BLaER1 treated with 17β-estradiol and CSF1 and Interleukin-3, amounts not matched to agents 10 nM and 100 nM (cell line): ENCODE measurements around the gene TSTD2.

Experiments
- H3K27ac ChIP-seq, 11 experiments: shearing (Covaris generic); formaldehyde crosslinking; 2 replicates each; pipeline ENCODE4 v1.8.1; 2022
- H3K27me3 ChIP-seq, 11 experiments: shearing (Covaris generic); formaldehyde crosslinking; 2 replicates each; pipeline ENCODE4 v1.8.1; 2022
- H3K36me3 ChIP-seq, 11 experiments: shearing (Covaris generic); formaldehyde crosslinking; 2 replicates each; pipeline ENCODE4 v1.8.1; 2022
- H3K4me1 ChIP-seq, 10 experiments: shearing (Covaris generic); formaldehyde crosslinking; 2 replicates each; pipeline ENCODE4 v1.8.1; 2022
- H3K4me2 ChIP-seq, 11 experiments: shearing (Covaris generic); formaldehyde crosslinking; 2 replicates each; pipeline ENCODE4 v1.8.1; 2022
- H3K4me3 ChIP-seq, 10 experiments: shearing (Covaris generic); formaldehyde crosslinking; 2 replicates each; pipeline ENCODE4 v1.8.1; 2022
- H3K9ac ChIP-seq, 11 experiments: shearing (Covaris generic); formaldehyde crosslinking; 2 replicates each; pipeline ENCODE4 v1.8.1; 2022
- H3K9me3 ChIP-seq, 11 experiments: shearing (Covaris generic); formaldehyde crosslinking; replicated peaks in 1 of 11; 2 replicates each; pipeline ENCODE4 v1.8.1; 2022
- H4K20me1 ChIP-seq, 11 experiments: shearing (Covaris generic); formaldehyde crosslinking; 2 replicates each; pipeline ENCODE4 v1.8.1; 2022
- Cebpa-rat ChIP-seq, 11 experiments: shearing (Covaris generic); IDR thresholded peaks; 2 replicates each; pipeline ENCODE4 v1.8.1; 2022

The TSTD2 gene

GRCh38 chr9:97557606-97558095 is 75.5 kb downstream of the TSTD2 start:
- Histone ChIP-seq H3K4me2 (peak overlapping the region; percentile 11 to 89 (median 60); a peak in 20 of 22 replicates), H3K9ac (peak overlapping the region in 1 of 11 experiments; percentile 32; a peak in 3 of 22 replicates), H3K27me3 (no peaks in the 10 kb centered on the region), H4K20me1 (no peaks in the 10 kb centered on the region), H3K4me3 (peak overlapping the region in 2 of 10 experiments; percentile 1 to 16; a peak in 2 of 20 replicates), H3K4me1 (peaks cover 15 to 32% (median 25%) of the 10 kb centered on the region in 10 experiments), H3K36me3 (no peaks in the 10 kb centered on the region), H3K27ac (peak overlapping the region in 5 of 11 experiments; percentile 3 to 37 (median 27); a peak in 9 of 22 replicates), H3K9me3 (no peaks in the 10 kb centered on the region)
- no peak for TF ChIP-seq Cebpa-rat (IDR thresholded peaks at IDR 0.05)

GRCh38 chr9:97556721-97557605 is 76.2 kb downstream of the TSTD2 start:
- no peaks in the 10 kb centered on the region for H3K36me3 ChIP-seq
- H3K4me2 ChIP-seq: peak overlapping the region in 10 of 11 experiments; percentile 29 to 89 (median 67); a peak in 20 of 22 replicates
- peaks cover 15 to 32% (median 25%) of the 10 kb centered on the region in 10 experiments for H3K4me1 ChIP-seq
- H3K27ac ChIP-seq: peak overlapping the region in 5 of 11 experiments; percentile 3 to 34 (median 27); a peak in 8 of 22 replicates
- no peaks in the 10 kb centered on the region for H3K27me3 ChIP-seq
- H4K20me1 ChIP-seq: no peaks in the 10 kb centered on the region
- H3K4me3 ChIP-seq: peak overlapping the region in 2 of 10 experiments; percentile 1 to 16; a peak in 2 of 20 replicates
- H3K9me3 ChIP-seq: no peaks in the 10 kb centered on the region
- TF ChIP-seq Cebpa-rat (IDR thresholded peaks at IDR 0.05): no peak
- peak overlapping the region in 1 of 11 experiments; percentile 25; a peak in 2 of 22 replicates for H3K9ac ChIP-seq

GRCh38 chr9:97556036-97556720 is 77.0 kb downstream of the TSTD2 start:
- peak overlapping the region in 1 of 11 experiments; percentile 89; a peak in 1 of 22 replicates for H3K4me2 ChIP-seq
- H3K36me3 ChIP-seq: no peaks in the 10 kb centered on the region
- no peaks in the 10 kb centered on the region for H3K27me3 ChIP-seq
- H3K9ac ChIP-seq: no peak overlapping the region
- H4K20me1 ChIP-seq: no peaks in the 10 kb centered on the region
- no peak for TF ChIP-seq Cebpa-rat (IDR thresholded peaks at IDR 0.05)
- H3K4me3 ChIP-seq: no peak overlapping the region
- H3K4me1 ChIP-seq: peaks cover 15 to 32% (median 25%) of the 10 kb centered on the region in 10 experiments
- H3K9me3 ChIP-seq: no peaks in the 10 kb centered on the region
- no peak overlapping the region for H3K27ac ChIP-seq

GRCh38 chr9:97555164-97555563 is 78.0 kb downstream of the TSTD2 start:
- Histone ChIP-seq H3K4me2 (no peak overlapping the region), H3K4me3 (no peak overlapping the region)
- TF ChIP-seq Cebpa-rat (IDR thresholded peaks at IDR 0.05): no peak

GRCh38 chr9:97554566-97555075 is 78.5 kb downstream of the TSTD2 start:
- H3K4me3 ChIP-seq: no peak overlapping the region
- no peak for TF ChIP-seq Cebpa-rat (IDR thresholded peaks at IDR 0.05)
- H3K27ac ChIP-seq: no peak overlapping the region
- no peaks in the 10 kb centered on the region for H4K20me1 ChIP-seq
- no peaks in the 10 kb centered on the region for H3K36me3 ChIP-seq
- H3K9ac ChIP-seq: no peak overlapping the region
- H3K4me2 ChIP-seq: no peak overlapping the region
- no peaks in the 10 kb centered on the region for H3K9me3 ChIP-seq
- peaks cover 15 to 32% (median 25%) of the 10 kb centered on the region in 10 experiments for H3K4me1 ChIP-seq
- no peaks in the 10 kb centered on the region for H3K27me3 ChIP-seq

More at GRCh38 chr9:97555164-97555563, 78.0 kb downstream of the TSTD2 start:
- Histone ChIP-seq H3K9ac (no peak overlapping the region), H4K20me1 (no peaks in the 10 kb centered on the region), H3K4me1 (peaks cover 15 to 32% (median 25%) of the 10 kb centered on the region in 10 experiments), H3K27me3 (no peaks in the 10 kb centered on the region), H3K36me3 (no peaks in the 10 kb centered on the region), H3K27ac (no peak overlapping the region), H3K9me3 (no peaks in the 10 kb centered on the region)

GRCh38 chr9:97553841-97554240 is 79.3 kb downstream of the TSTD2 start:
- Histone ChIP-seq H3K9ac (no peak overlapping the region), H3K4me2 (no peak overlapping the region), H3K27me3 (no peaks in the 10 kb centered on the region), H3K4me3 (no peak overlapping the region), H3K27ac (no peak overlapping the region), H3K4me1 (peaks cover 10 to 25% (median 20%) of the 10 kb centered on the region in 10 experiments), H3K9me3 (no peaks in the 10 kb centered on the region), H3K36me3 (no peaks in the 10 kb centered on the region), H4K20me1 (no peaks in the 10 kb centered on the region)
- no peak for TF ChIP-seq Cebpa-rat (IDR thresholded peaks at IDR 0.05)

GRCh38 chr9:97553141-97553540 is 80.0 kb downstream of the TSTD2 start:
- H3K9ac ChIP-seq: no peak overlapping the region
- no peak overlapping the region for H3K27ac ChIP-seq
- no peaks in the 10 kb centered on the region for H3K36me3 ChIP-seq
- no peak for TF ChIP-seq Cebpa-rat (IDR thresholded peaks at IDR 0.05)
- no peak overlapping the region for H3K4me3 ChIP-seq
- no peaks in the 10 kb centered on the region for H3K9me3 ChIP-seq
- H3K4me1 ChIP-seq: peaks cover 8 to 18% (median 13%) of the 10 kb centered on the region in 10 experiments; a peak in 19 of 20 replicates
- no peaks in the 10 kb centered on the region for H3K27me3 ChIP-seq
- no peak overlapping the region for H3K4me2 ChIP-seq
- no peaks in the 10 kb centered on the region for H4K20me1 ChIP-seq

- Histone ChIP-seq H3K9me3 (no peaks in the 10 kb centered on the region), H4K20me1 (no peaks in the 10 kb centered on the region), H3K4me2 (no peak overlapping the region), H3K27ac (no peak overlapping the region), H3K27me3 (no peaks in the 10 kb centered on the region), H3K4me3 (no peak overlapping the region), H3K9ac (no peak overlapping the region), H3K4me1 (no peaks in the 10 kb centered on the region; a peak in 1 of 20 replicates), H3K36me3 (no peaks in the 10 kb centered on the region)
- TF ChIP-seq Cebpa-rat (IDR thresholded peaks at IDR 0.05): no peak
These were observed 81.9 kb downstream of the TSTD2 start for GRCh38 chr9:97551308-97551707.

GRCh38 chr9:97550386-97550785 is 82.8 kb downstream of the TSTD2 start:
- H3K9ac ChIP-seq: no peak overlapping the region
- no peaks in the 10 kb centered on the region for H3K27me3 ChIP-seq
- no peaks in the 10 kb centered on the region for H3K9me3 ChIP-seq
- H3K4me3 ChIP-seq: no peak overlapping the region
- H4K20me1 ChIP-seq: no peaks in the 10 kb centered on the region
- TF ChIP-seq Cebpa-rat (IDR thresholded peaks at IDR 0.05): no peak
- H3K4me1 ChIP-seq: no peaks in the 10 kb centered on the region
- no peaks in the 10 kb centered on the region for H3K36me3 ChIP-seq
- H3K27ac ChIP-seq: no peak overlapping the region
- no peak overlapping the region for H3K4me2 ChIP-seq
